ENCODE results near the gene TYW1.
"Not testable (repeated sequence)": the region's sequence is repeated elsewhere in the genome, so short reads cannot be mapped to it uniquely, and the experiment has no call there.

Gene TYW1

DNA sequence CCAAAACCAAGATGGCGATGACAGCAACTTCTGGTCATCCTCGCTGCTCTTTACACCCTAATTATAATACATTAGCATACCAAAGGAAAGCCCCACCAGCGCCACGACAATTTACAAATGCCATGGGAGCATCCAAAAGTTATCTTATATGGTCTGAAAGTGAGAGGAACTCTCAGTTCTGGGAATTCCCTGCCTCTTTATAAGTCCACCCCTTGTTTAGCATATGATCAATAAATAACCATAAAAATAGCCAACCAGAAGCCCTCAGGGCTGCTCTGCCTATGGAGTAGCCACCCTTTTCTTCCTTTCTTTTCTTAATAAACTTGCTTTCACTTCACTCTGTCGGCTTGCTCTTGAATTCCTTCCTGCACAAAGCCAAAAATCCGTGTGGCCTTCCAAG is 262.7 kb downstream of the TYW1 start:
- DNase-seq = not testable (repeated sequence)

GRCh38 chr7:67260166-67260586 is 263.5 kb downstream of the TYW1 start:
- peak; percentile 34 for DNase-seq

GRCh38 chr7:67264000-67264399 is 267.4 kb downstream of the TYW1 start:
- not testable (repeated sequence) for DNase-seq

DNA sequence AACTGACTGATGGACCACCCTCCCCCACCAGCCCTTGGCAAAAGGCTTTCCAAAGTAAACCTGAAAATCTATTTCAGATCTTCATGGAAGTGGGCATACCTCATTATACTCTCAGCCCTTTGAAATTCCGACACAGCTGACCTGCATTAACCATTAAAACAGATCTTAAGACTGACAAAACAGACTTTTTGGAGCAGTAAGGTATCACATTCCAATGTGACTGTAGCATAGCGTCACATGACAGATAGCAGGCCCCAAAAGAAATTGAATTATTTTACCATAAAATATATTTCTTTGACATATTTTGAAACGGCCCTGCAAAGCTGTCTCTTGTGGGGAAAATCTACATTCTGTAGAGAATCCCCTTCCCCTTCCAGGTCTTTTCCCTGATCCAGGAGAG is 269.4 kb downstream of the TYW1 start:
- not testable (repeated sequence) for DNase-seq

DNA sequence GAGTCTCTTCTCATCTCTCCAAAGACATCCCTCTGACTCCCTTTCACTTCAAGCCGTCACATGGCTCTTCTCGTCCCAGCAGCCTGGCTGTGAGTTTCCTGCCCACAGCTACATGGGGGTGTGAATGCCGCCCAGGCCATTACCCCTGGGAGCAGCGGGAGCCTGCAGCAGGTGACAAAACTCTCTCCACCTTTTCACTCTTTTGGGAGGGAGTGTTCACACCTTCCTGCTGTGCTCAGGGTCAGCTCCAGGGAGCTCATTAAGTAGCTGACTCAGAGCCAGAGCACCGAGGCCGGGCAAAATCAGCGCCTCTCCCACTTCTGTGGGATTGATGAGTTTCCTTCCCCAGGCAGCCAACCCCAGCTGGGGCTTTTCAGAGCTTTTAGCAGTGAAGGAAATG is 271.3 kb downstream of the TYW1 start:
- DNase-seq = no peak

- not testable (repeated sequence) for DNase-seq
Observed at GRCh38 chr7:67269916-67270315, 273.3 kb downstream of the TYW1 start.
